Measurements from ENCODE around the gene SPC24.

- TF ChIP-seq EZH2 (IDR thresholded peaks at IDR 0.05) (no peak), POLR2AphosphoS5 (IDR thresholded peaks at IDR 0.05; ENCODE audit: borderline replicate concordance, low read depth, low read length) (no peak), FOXP2 (optimal IDR thresholded peaks at IDR 0.05; ENCODE audit: control extremely low read depth, extremely low read length, insufficient read depth) (no peak)
Observed at GRCh38 chr19:11165486-11166030, 10.0 kb upstream of the SPC24 start.

Measured in SK-N-MC (cell line).